Activated CD8-positive, alpha-beta memory T cell treated with anti-CD3 and anti-CD28 coated beads for 36 hours (primary cell): ENCODE results near the gene TEAD1. TPM values are rescaled to one million over a fixed set of nuclear protein-coding genes. Genes with fewer than 3 reads are reported as not detected.
"Not testable (repeated sequence)": the region's sequence is repeated elsewhere in the genome, so short reads cannot be mapped to it uniquely, and the experiment has no call there.

Source experiments
- CTCF ChIA-PET: fragments of 350-600 bp; sonication (Branson Sonifier 250); formaldehyde crosslinking; loops from one replicate; lab custom pipeline; 2021; ENCODE audit warnings: antibody characterized with exemption; lab: Charles Lee
- POLR2A ChIA-PET: fragments of 350-600 bp; sonication (Branson Sonifier 250); formaldehyde crosslinking; loops from one replicate; lab custom pipeline; 2021; ENCODE audit warnings: antibody characterized with exemption; lab: Charles Lee
- total RNA-seq, 2 experiments: library from RNA; stranded (reverse); gene quantifications; one replicate each; pipeline ENCODE4 v1.2.3, GENCODE V29; 2021

TEAD1 gene
- total RNA-seq, 2 experiments from 2014 or later = 0.46 to 0.59 TPM

- POLR2A ChIA-PET = no interaction called here
- CTCF ChIA-PET = no interaction called here
These were observed 188.7 kb downstream of the TEAD1 start for GRCh38 chr11:12862696-12863469.

- POLR2A ChIA-PET = no interaction called here
- CTCF ChIA-PET = interaction anchor here (0.7 kb wide), 1 partner anchor 23 kb away, joined by 3 read pairs; no protein-coding TSS in a partner anchor
These were observed 189.4 kb downstream of the TEAD1 start for GRCh38 chr11:12863605-12864121.

DNA sequence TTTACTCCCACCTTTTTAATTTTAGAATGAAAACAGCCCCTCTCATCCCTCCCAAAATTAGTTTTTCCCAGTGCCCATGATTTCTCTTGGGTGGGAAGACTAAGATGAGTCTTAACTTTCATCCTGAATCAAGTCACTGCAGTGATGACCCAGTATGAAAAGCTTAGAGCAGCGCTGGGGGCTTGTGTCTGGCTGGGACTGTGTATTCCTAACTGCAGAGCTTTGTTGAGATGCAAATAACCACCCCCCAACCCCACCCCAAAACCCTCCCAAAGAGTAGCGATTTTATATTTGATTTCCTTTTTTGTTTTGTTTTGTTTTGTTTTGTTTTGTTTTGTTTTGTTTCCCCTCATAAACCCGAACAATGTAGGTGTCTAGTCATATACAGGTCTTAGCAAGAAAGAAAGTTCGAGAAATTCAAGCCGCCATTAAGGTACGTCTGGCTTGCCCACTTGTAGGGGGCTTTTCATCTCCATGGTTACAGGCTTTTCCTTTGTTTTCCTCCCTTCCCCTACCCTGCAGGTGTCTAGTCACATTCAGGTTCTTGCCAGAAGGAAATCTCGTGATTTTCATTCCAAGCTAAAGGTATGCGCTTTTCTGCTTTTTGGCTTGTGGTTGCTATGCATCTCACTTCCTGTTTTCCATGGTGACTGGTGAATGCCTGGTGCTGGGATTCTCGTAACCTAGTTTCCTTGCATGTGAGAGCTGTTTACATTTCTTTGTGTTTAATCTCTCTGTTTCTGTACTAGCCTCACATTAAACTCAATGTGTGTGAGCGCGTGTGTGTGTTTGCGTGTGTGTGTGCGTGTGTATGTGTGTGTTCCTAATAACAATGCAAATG lies 190.3 kb downstream of the TEAD1 start:
- ChIA-PET POLR2A (no interaction called here), CTCF (interaction anchor here (0.7 kb wide), 1 partner anchor 22 kb away, joined by 3 read pairs; no protein-coding TSS in a partner anchor)

DNA sequence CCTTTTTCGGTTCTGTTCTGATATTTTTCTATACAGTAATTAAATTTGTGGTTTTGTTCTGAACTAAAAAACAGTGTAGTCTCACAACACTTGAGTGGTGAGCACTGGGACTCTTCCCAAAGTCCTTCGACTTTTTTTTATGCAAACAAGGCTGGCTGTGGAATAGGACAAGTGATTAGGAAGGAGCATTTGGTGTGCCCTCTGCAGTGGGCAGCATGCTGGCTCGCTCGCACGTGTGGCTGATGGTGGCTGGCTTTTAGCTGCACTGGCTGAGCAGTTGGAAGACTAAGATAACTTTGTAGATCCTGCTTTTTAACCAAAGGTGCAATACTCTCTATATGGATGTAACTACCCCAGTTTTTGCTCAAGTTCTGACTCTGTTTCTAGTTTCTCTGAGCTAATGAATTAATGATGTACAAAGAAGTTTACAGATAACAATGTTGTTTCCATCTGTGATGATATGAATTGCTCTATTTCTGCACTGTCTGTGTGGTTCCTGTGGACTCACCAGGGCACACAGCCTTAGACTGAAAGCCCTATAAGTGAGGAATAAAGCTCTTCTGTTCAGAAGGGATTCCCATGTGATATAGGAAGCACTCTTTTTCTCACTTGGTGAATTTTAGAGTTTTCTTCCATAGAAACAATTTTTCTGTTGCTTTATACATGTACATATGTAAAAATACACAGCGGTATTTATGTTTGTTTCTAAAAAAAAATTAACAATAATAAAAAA lies 191.8 kb downstream of the TEAD1 start:
- POLR2A ChIA-PET = no interaction called here
- CTCF ChIA-PET = no interaction called here

DNA sequence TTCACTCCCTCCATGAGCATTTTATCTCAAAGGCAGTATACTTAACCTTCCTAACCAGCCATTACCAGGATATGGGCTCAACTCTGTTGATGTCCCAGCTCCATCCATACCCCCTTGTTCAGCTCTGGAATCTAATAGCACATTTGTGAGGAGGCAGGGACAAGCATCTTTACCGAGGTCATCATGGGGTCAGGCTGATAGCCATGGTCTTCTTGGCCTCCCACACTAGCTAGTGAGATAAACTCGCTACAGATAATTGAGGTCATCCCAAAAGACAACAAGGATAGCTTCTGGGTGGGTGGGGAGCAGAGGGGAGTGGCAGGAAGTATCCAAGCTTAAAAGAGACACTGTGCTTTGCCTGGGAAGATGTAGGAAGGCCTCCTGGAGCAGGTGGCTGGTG lies 193.3 kb downstream of the TEAD1 start:
- ChIA-PET POLR2A (no interaction called here), CTCF (no interaction called here)

DNA sequence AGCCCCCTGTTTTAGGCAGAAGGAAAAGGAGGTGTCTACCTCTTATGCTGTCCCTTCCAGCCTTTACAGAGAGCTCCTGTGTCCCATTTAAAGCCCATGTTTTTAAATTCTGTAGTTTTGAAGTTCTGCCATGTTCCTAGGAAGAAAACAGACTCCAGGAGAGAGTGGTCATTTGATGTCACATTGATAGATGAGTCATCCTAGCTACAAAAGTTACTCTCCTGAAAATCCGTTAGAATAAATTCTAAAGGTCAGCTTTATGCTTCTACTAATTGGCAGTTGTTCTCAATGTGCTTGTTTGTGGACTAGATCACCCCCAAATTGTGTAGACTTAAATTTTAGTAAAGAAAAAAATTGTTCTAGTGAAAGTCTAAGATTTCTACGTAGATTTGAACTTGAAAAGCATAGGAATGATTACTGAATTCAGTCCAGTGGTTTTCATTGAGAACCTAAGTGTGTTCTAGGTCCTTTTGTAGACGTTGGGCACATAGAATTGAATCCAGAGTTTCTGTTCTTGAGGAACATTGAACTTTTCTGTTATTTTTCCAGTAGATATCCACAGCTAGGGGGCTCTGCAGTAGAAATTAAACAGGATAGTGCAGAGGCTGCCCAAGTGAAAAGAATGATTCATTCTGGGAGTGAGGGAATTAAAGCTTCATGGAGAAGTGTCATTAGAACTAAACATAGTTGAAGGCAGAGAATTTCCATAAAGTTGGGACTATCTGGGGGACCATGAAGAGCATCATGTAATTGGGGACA lies 194.3 kb downstream of the TEAD1 start:
- CTCF ChIA-PET = no interaction called here
- POLR2A ChIA-PET = no interaction called here

GRCh38 chr11:12871241-12871640 lies 197.0 kb downstream of the TEAD1 start:
- CTCF ChIA-PET = interaction anchor here (1.2 kb wide), 2 partner anchors 34 to 271 kb away, joined by 3 read pairs; no protein-coding TSS in a partner anchor
- POLR2A ChIA-PET = no interaction called here

- POLR2A ChIA-PET = no interaction called here
- CTCF ChIA-PET = interaction anchor here (1.2 kb wide), 1 partner anchor 35 kb away, joined by 3 read pairs; no protein-coding TSS in a partner anchor
These were observed 197.6 kb downstream of the TEAD1 start for GRCh38 chr11:12871788-12872321.

DNA sequence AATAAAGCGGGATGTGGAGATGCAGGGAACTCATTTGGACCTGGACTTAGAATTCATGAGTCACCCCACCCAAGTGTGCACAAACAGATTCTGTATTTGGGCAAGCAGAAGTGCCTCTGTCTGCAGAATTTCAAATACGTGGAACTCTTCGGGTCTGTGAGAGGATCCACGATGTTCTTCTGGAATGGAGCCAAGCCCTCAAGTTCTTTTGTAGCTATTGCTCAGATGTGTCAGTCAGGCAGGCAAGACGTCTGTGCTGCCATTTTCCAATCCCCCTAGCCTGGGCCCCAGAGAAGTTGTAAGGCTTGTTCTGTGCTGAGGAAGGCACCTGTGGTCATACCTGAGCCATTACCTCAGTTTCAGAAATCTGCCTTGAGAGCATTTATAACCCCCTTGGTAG lies 202.1 kb downstream of the TEAD1 start:
- CTCF ChIA-PET = no interaction called here
- POLR2A ChIA-PET = no interaction called here

- POLR2A ChIA-PET = no interaction called here
- CTCF ChIA-PET = no interaction called here
These were observed 202.8 kb downstream of the TEAD1 start for GRCh38 chr11:12876988-12877387.

GRCh38 chr11:12877508-12877907 lies 203.3 kb downstream of the TEAD1 start:
- POLR2A ChIA-PET, CTCF ChIA-PET: not testable (repeated sequence)

- ChIA-PET POLR2A (no interaction called here), CTCF (interaction anchor here (1.2 kb wide), 1 partner anchor 549 kb away, joined by 4 read pairs; no protein-coding TSS in a partner anchor)
These were observed 206.1 kb downstream of the TEAD1 start for GRCh38 chr11:12880327-12880726.

- ChIA-PET CTCF (no interaction called here), POLR2A (no interaction called here)
These were observed 208.4 kb downstream of the TEAD1 start for GRCh38 chr11:12882670-12883069.

GRCh38 chr11:12884751-12885318 lies 210.6 kb downstream of the TEAD1 start:
- CTCF ChIA-PET = no interaction called here

DNA sequence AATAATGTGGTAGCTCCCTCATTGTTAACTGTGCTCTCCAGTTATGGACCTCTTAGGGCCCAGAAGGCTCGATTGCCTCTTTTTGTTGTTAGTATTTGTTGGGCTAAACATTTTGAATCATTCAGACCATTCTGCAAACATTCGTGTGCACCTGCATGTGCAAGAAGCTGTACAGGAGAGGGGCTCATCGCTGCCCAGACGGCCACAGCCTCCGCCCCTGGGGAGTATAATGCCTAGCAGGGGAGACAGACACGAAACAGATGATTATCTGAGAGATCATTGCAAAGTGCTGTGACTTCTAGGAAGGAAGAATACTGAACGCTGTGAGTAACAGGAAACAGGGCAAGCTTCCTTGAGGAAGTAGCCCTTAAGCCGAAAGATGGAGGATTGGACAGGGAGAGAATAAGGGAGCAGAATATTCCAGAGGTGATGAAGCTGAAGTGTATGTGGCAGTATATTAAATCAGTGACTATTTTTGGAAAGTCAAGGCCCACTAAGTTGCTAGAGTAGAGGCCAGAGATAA lies 211.6 kb downstream of the TEAD1 start:
- ChIA-PET POLR2A (no interaction called here), CTCF (interaction anchor here (1.2 kb wide), 1 partner anchor 597 kb away, joined by 4 read pairs; no protein-coding TSS in a partner anchor)

More at GRCh38 chr11:12884751-12885318, 210.6 kb downstream of the TEAD1 start:
- POLR2A ChIA-PET = no interaction called here

- CTCF ChIA-PET = interaction anchor here (0.6 to 1.2 kb wide), 2 partner anchors 22 to 598 kb away, joined by 3 to 4 read pairs; no protein-coding TSS in a partner anchor
- POLR2A ChIA-PET = no interaction called here
These were observed 212.3 kb downstream of the TEAD1 start for GRCh38 chr11:12886508-12886907.

- POLR2A ChIA-PET = no interaction called here
- CTCF ChIA-PET = interaction anchor here (0.9 to 2.0 kb wide), 7 partner anchors 10 to 600 kb away, joined by 3 to 7 read pairs (median 4); no protein-coding TSS in a partner anchor
These were observed 214.4 kb downstream of the TEAD1 start for GRCh38 chr11:12888525-12889158.
